Vagina (tissue), 2 donors: ENCODE data around the gene CSF3. TPM values are rescaled to one million over a fixed set of nuclear protein-coding genes. Genes with fewer than 3 reads are reported as not detected.
A peak's percentile ranks its signal among the peaks of the same experiment; 100 is the strongest.
"Not testable (repeated sequence)": the region's sequence is repeated elsewhere in the genome, so short reads cannot be mapped to it uniquely, and the experiment has no call there.

Experiments used
- DNase-seq, 2 donors: peaks; one replicate each; pipeline ENCODE4 v3.0.0-alpha.2; 2017; ENCODE audit errors: extremely low spot score in 2 of 2
- H3K27ac ChIP-seq: fragments of 200-600 bp; sonication (generic); one replicate; pipeline ENCODE4 v1.5.1; 2019
- H3K27me3 ChIP-seq: fragments of 200-600 bp; sonication (generic); one replicate; pipeline ENCODE4 v1.5.1; 2019
- H3K36me3 ChIP-seq, 2 donors: fragments of 200-600 bp; sonication (generic); one replicate each; pipeline ENCODE4 v1.5.1; 2017 to 2019
- H3K4me1 ChIP-seq: fragments of 200-600 bp; sonication (generic); one replicate; pipeline ENCODE4 v1.5.1; 2019
- H3K4me3 ChIP-seq, 2 donors: fragments of 200-600 bp; sonication (generic); 1 replicate in 1 of 2; 2 replicates in 1 of 2; pipeline ENCODE4 v1.5.1; 2016 to 2019
- H3K9me3 ChIP-seq: fragments of 200-600 bp; sonication (generic); one replicate; pipeline ENCODE4 v1.5.1; 2019
- CTCF ChIP-seq, 3 experiments: fragments of 450-650 bp in 2 of 3; fragments of 200-600 bp in 1 of 3; sonication (generic) in 1 of 3; IDR thresholded peaks; one replicate each; pipeline ENCODE4 v1.5.1; 2017 to 2019; ENCODE audit warnings: antibody characterized with exemption in 3 of 3, mild to moderate bottlenecking in 2 of 3, moderate library complexity in 2 of 3
- POLR2A ChIP-seq, 2 donors: fragments of 450-650 bp; IDR thresholded peaks; one replicate each; pipeline ENCODE4 v1.6.1; 2017; ENCODE audit warnings: antibody characterized with exemption in 2 of 2, mild to moderate bottlenecking in 2 of 2, moderate library complexity in 2 of 2
- POLR2AphosphoS5 ChIP-seq, 2 donors: sonication (generic); formaldehyde crosslinking; IDR thresholded peaks; one replicate each; pipeline ENCODE4 v1.9.0; 2017; ENCODE audit warnings: antibody characterized with exemption in 2 of 2, mild to moderate bottlenecking in 2 of 2, low read depth in 1 of 2; ENCODE audit not compliant: insufficient read depth in 1 of 2
- intact Hi-C: fragments of 100-400 bp; cut with DNase I; formaldehyde crosslinking; loops from one replicate; pipeline ENCODE4 v1.15.1; 2023
- total RNA-seq: library from RNA; depleted of rRNA; stranded (reverse); fragments of >200 nt; gene quantifications from one replicate; pipeline ENCODE4 v1.2.3, GENCODE V29; 2016

The CSF3 gene
- total RNA-seq, 1 donor from 2014 or later = 25.3 TPM

GRCh38 chr17:40004072-40004471, 11.2 kb upstream of the CSF3 start:
- Histone ChIP-seq H3K27ac (no peak overlapping the region), H3K4me3 (no peak overlapping the region), H3K9me3 (no peaks in the 10 kb centered on the region), H3K36me3 (no peaks in the 10 kb centered on the region), H3K27me3 (no peaks in the 10 kb centered on the region), H3K4me1 (no peaks in the 10 kb centered on the region)
- DNase-seq = no peak
- TF ChIP-seq POLR2AphosphoS5 (IDR thresholded peaks at IDR 0.05; ENCODE audit: insufficient read depth in 1 of 2, low read depth in 1 of 2) (no peak), POLR2A (IDR thresholded peaks at IDR 0.05) (no peak), CTCF (IDR thresholded peaks at IDR 0.05) (no peak)
- intact Hi-C loops = no loop called here

GRCh38 chr17:40004712-40005111, 10.5 kb upstream of the CSF3 start:
- TF ChIP-seq CTCF (IDR thresholded peaks at IDR 0.05) (no peak), POLR2AphosphoS5 (IDR thresholded peaks at IDR 0.05; ENCODE audit: insufficient read depth in 1 of 2, low read depth in 1 of 2) (no peak), POLR2A (IDR thresholded peaks at IDR 0.05) (no peak)
- Histone ChIP-seq H3K4me1 (no peaks in the 10 kb centered on the region), H3K27ac (no peak overlapping the region), H3K27me3 (no peaks in the 10 kb centered on the region), H3K36me3 (no peaks in the 10 kb centered on the region), H3K9me3 (no peaks in the 10 kb centered on the region), H3K4me3 (no peak overlapping the region)
- no peak for DNase-seq
- intact Hi-C loops = no loop called here

DNA sequence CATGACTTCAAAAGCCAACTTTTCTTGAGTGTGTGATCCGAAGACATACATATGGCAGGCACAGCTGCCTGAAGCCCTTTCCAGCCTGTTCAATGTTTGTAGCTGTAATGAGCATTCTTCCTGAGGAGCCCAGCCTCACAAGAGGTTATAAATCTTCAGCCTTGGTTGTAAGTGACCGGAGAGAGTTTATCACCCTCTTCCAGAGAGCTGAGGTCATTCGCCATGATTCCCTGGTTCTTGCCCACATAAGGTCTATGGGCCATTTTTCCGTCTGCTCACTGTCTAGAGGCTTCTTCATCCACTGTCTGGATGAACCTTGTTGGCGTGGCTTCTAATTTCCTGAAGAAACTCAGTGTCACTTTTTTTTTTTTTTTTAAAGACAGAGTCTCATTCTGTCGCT, 9.7 kb upstream of the CSF3 start:
- no peak for DNase-seq
- H3K27ac ChIP-seq = no peak overlapping the region
- H3K4me1 ChIP-seq = no peaks in the 10 kb centered on the region
- intact Hi-C loops = no loop called here
- H3K36me3 ChIP-seq = no peaks in the 10 kb centered on the region
- no peak for TF ChIP-seq POLR2A (IDR thresholded peaks at IDR 0.05)
- no peak for TF ChIP-seq CTCF (IDR thresholded peaks at IDR 0.05)
- no peak for TF ChIP-seq POLR2AphosphoS5 (IDR thresholded peaks at IDR 0.05; ENCODE audit: insufficient read depth in 1 of 2, low read depth in 1 of 2)
- no peaks in the 10 kb centered on the region for H3K9me3 ChIP-seq
- H3K4me3 ChIP-seq = no peak overlapping the region
- H3K27me3 ChIP-seq = no peaks in the 10 kb centered on the region

DNA sequence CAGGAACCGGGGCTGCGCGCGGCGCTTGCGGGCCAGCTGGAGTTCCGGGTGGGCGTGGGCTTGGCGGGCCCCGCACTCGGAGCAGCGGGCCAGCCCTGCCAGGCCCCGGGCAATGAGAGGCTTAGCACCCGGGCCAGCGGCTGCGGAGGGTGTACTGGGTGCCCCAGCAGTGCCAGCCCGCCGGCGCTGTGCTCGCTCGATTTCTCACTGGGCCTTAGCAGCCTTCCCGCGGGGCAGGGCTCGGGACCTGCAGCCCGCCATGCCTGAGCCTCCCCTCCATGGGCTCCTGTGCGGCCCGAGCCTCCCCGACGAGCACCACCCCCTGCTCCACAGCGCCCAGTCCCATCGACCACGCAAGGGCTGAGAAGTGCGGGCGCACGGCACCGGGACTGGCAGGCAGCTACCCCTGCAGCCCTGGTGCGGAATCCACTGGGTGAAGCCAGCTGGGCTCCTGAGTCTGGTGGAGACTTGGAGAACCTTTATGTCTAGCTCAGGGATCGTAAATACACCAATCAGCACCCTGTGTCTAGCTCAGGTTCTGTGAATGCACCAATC, 4.2 kb upstream of the CSF3 start:
- not testable (repeated sequence) for H3K36me3 ChIP-seq

DNA sequence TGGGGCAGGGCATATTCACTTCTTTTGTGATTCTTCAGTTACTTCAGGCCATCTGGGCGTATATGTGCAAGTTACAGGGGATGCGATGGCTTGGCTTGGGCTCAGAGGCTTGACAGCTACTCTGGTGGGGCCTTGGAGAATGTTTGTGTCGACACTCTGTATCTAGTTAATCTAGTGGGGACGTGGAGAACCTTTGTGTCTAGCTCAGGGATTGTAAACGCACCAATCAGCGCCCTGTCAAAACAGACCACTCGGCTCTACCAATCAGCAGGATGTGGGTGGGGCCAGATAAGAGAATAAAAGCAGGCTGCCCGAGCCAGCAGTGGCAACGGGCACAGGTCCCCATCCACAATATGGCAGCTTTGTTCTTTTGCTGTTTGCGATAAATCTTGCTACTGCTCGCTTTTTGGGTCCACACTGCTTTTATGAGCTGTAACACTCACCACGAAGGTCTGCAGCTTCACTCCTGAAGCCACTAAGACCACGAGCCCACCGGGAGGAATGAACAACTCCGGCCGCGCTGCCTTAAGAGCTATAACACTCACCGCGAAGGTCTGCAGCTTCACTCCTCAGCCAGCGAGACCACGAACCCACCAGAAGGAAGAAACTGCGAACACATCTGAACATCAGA, 3.1 kb upstream of the CSF3 start:
- peaks cover 40% of the 10 kb centered on the region for H3K4me1 ChIP-seq
- H3K27ac ChIP-seq, H3K27me3 ChIP-seq, H3K9me3 ChIP-seq, H3K4me3 ChIP-seq, H3K36me3 ChIP-seq, intact Hi-C loops, DNase-seq: not testable (repeated sequence)

More for the DNA sequence above, 4.2 kb upstream of the CSF3 start:
- H3K9me3 ChIP-seq, H3K4me3 ChIP-seq, H3K27me3 ChIP-seq, intact Hi-C loops, DNase-seq, H3K27ac ChIP-seq: not testable (repeated sequence)
- peaks cover 29% of the 10 kb centered on the region for H3K4me1 ChIP-seq

DNA sequence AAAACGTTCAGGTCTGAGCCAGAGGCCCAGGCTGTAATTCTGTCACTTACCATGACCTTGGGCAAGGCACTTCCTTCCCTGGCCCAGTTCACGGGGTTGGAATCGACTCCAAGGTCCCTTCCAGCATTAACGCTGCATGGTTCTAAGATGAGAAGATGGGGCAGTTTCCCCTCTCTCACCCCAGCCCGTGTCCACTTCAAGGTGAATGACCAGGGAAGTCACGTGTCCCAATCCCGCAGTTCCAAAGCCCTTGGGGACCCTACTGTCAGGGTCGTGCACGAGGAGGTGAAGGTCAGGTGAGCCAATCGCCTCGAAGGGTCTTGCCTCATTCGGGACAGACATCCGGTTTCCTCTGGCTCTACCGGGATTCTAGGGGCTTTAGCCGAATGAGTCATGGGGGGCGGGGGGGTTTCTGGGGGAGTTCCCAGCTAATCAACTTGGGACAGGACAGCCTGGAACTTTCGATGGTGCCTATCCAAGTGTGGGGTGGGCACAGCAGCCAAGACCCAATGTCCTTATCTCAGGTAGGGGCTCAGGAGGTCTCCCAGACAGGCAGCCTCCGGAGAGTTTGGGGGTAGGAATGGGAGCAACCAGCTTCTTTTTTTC, 762 bp upstream of the CSF3 start:
- peaks cover 0 to under 1% of the 10 kb centered on the region in 2 donors for H3K36me3 ChIP-seq
- TF ChIP-seq POLR2AphosphoS5 (IDR thresholded peaks at IDR 0.05; ENCODE audit: insufficient read depth in 1 of 2, low read depth in 1 of 2) = no peak
- TF ChIP-seq CTCF (IDR thresholded peaks at IDR 0.05) = no peak
- no peak for TF ChIP-seq POLR2A (IDR thresholded peaks at IDR 0.05)
- no peak for DNase-seq
- H3K4me3 ChIP-seq = no peak overlapping the region
- H3K27ac ChIP-seq = peak overlapping the region; percentile 89
- H3K27me3 ChIP-seq = no peaks in the 10 kb centered on the region
- intact Hi-C loops = no loop called here
- H3K9me3 ChIP-seq = no peaks in the 10 kb centered on the region
- peaks cover 63% of the 10 kb centered on the region for H3K4me1 ChIP-seq
